Astrocyte (in vitro differentiated cells and primary cell): ENCODE results near the gene HAPSTR1.

Experiments
- EZH2 ChIP-seq: IDR thresholded peaks from 2 replicates; pipeline ENCODE4 v1.6.1; 2012; ENCODE audit warnings: mild to moderate bottlenecking, low read length, inconsistent platforms; ENCODE audit not compliant: insufficient read depth
- TF ChIP-seq, protein P1 (sequence below): IDR thresholded peaks from 2 replicates; pipeline ENCODE4 v1.5.1; 2011; ENCODE audit warnings: low read depth, mild to moderate bottlenecking, inconsistent platforms, low read length, moderate library complexity; ENCODE audit not compliant: insufficient read depth

DNA sequence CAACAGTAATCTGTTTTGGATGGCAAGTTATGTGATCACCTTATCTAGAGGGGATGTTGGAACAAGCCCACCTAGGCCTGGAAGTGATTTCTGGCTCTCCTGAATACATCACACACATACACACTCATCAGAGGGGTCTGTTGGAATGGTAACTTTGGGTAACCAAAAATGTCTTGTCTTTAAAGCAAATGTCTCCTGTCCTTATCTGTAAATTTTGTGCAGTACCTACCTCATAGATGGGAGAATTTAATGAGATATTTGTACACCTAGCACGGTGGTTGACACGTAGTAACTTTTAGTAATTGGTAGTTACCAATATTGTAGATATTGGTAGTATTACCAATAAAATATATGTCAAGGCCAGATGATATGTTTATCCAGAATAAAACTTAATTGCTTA lies 24.7 kb downstream of the HAPSTR1 start:
- TF ChIP-seq, protein P1, sequence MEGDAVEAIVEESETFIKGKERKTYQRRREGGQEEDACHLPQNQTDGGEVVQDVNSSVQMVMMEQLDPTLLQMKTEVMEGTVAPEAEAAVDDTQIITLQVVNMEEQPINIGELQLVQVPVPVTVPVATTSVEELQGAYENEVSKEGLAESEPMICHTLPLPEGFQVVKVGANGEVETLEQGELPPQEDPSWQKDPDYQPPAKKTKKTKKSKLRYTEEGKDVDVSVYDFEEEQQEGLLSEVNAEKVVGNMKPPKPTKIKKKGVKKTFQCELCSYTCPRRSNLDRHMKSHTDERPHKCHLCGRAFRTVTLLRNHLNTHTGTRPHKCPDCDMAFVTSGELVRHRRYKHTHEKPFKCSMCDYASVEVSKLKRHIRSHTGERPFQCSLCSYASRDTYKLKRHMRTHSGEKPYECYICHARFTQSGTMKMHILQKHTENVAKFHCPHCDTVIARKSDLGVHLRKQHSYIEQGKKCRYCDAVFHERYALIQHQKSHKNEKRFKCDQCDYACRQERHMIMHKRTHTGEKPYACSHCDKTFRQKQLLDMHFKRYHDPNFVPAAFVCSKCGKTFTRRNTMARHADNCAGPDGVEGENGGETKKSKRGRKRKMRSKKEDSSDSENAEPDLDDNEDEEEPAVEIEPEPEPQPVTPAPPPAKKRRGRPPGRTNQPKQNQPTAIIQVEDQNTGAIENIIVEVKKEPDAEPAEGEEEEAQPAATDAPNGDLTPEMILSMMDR = no peak
- no peak for TF ChIP-seq EZH2
